HepG2 (cell line): ENCODE results near the gene BLOC1S4. TPM values are rescaled to one million over a fixed set of nuclear protein-coding genes. Genes with fewer than 3 reads are reported as not detected.
A peak's percentile ranks its signal among the peaks of the same experiment; 100 is the strongest.

ENCODE experiments used
- ATF3 ChIP-seq: sonication (generic); formaldehyde crosslinking; IDR thresholded peaks from 2 replicates; pipeline ENCODE4 v1.4.0; 2020; ENCODE audit warnings: missing genetic modification reagents
- ATF7-NPFF ChIP-seq: sonication (generic); formaldehyde crosslinking; IDR thresholded peaks from 2 replicates; pipeline ENCODE4 v1.8.1; 2023; ENCODE audit warnings: mild to moderate bottlenecking, low read depth, missing genetic modification reagents, moderate library complexity
- CAMTA2 ChIP-seq: sonication (generic); formaldehyde crosslinking; IDR thresholded peaks from 2 replicates; pipeline ENCODE4 v1.4.0; 2020; ENCODE audit warnings: mild to moderate bottlenecking, missing genetic modification reagents, borderline replicate concordance
- EEA1 ChIP-seq: sonication (generic); formaldehyde crosslinking; IDR thresholded peaks from 2 replicates; pipeline ENCODE4 v1.5.1; 2020; ENCODE audit warnings: mild to moderate bottlenecking, missing genetic modification reagents, borderline replicate concordance
- FOXA1 ChIP-seq, 2 experiments: fragments of 450-650 bp in 1 of 2; sonication (generic) in 1 of 2; formaldehyde crosslinking in 1 of 2; IDR thresholded peaks; 2 replicates each; pipeline versions ENCODE4 v1.4.0 to v1.6.1; 2016 to 2020; ENCODE audit warnings: missing genetic modification reagents in 1 of 2
- FOXO1 ChIP-seq: sonication (generic); formaldehyde crosslinking; IDR thresholded peaks from 2 replicates; pipeline ENCODE4 v1.4.0; 2020; ENCODE audit warnings: missing genetic modification reagents
- KDM2A ChIP-seq: sonication (generic); formaldehyde crosslinking; IDR thresholded peaks from 2 replicates; pipeline ENCODE4 v1.4.0; 2020; ENCODE audit warnings: low read depth, missing genetic modification reagents, borderline replicate concordance
- NR2F6 ChIP-seq, 2 experiments: IDR thresholded peaks; 2 replicates each; pipeline ENCODE4 v1.6.1; 2016; ENCODE audit warnings: antibody characterized with exemption in 1 of 2, mild to moderate bottlenecking in 1 of 2
- NR3C1 ChIP-seq: sonication (generic); formaldehyde crosslinking; IDR thresholded peaks from 2 replicates; pipeline ENCODE4 v1.4.0; 2020; ENCODE audit warnings: missing genetic modification reagents
- POGZ ChIP-seq: sonication (generic); formaldehyde crosslinking; IDR thresholded peaks from 2 replicates; pipeline ENCODE4 v1.4.0; 2020; ENCODE audit warnings: mild to moderate bottlenecking, missing genetic modification reagents
- SOX13 ChIP-seq, 3 experiments: fragments of 450-650 bp in 1 of 3; sonication (generic) in 1 of 3; formaldehyde crosslinking in 1 of 3; IDR thresholded peaks in 2 of 3; conservative IDR thresholded peaks in 1 of 3; 2 replicates each; pipeline versions ENCODE4 v1.5.0 to v1.6.1; 2016 to 2020; ENCODE audit warnings: antibody characterized with exemption in 1 of 3, mild to moderate bottlenecking in 1 of 3, missing compliant biosample characterization in 1 of 3, missing genetic modification reagents in 1 of 3, moderate library complexity in 1 of 3
- ZBTB1 ChIP-seq: sonication (generic); formaldehyde crosslinking; IDR thresholded peaks from 2 replicates; pipeline ENCODE4 v1.4.0; 2020; ENCODE audit warnings: missing genetic modification reagents, borderline replicate concordance
- ZKSCAN1 ChIP-seq: fragments of 150-350 bp; IDR thresholded peaks from 2 replicates; pipeline ENCODE4 v1.6.1; 2014; ENCODE audit warnings: low read length
- ZNF331 ChIP-seq: sonication (generic); formaldehyde crosslinking; IDR thresholded peaks from 2 replicates; pipeline ENCODE4 v1.4.0; 2020; ENCODE audit warnings: missing genetic modification reagents
- ZNF354B ChIP-seq: sonication (generic); formaldehyde crosslinking; IDR thresholded peaks from 2 replicates; pipeline ENCODE4 v1.8.0; 2022; ENCODE audit warnings: mild to moderate bottlenecking, missing genetic modification reagents
- ZNF563 ChIP-seq: sonication (generic); formaldehyde crosslinking; IDR thresholded peaks from 2 replicates; pipeline ENCODE4 v1.8.0; 2022; ENCODE audit warnings: mild to moderate bottlenecking, moderate library complexity, missing genetic modification reagents
- ZNF616 ChIP-seq: sonication (generic); formaldehyde crosslinking; IDR thresholded peaks from 2 replicates; pipeline ENCODE4 v1.5.0; 2020; ENCODE audit warnings: low read depth, mild to moderate bottlenecking, missing genetic modification reagents
- ZNF629 ChIP-seq: sonication (generic); formaldehyde crosslinking; conservative IDR thresholded peaks from 2 replicates; pipeline ENCODE4 v1.5.0; 2020; ENCODE audit warnings: missing genetic modification reagents
- ZNF878 ChIP-seq: sonication (generic); formaldehyde crosslinking; IDR thresholded peaks from 2 replicates; pipeline ENCODE4 v1.8.1; 2023; ENCODE audit warnings: mild to moderate bottlenecking, missing genetic modification reagents, moderate library complexity
- polyA plus RNA-seq, 8 experiments: library from polyadenylated mRNA; depleted of rRNA in 3 of 8; stranded (reverse) in 7 of 8; unstranded in 1 of 8; fragments of >200 nt; fragmentation: Illumina TruSeq in 4 of 8; extraction: Trizol in 4 of 8; gene quantifications; 2 replicates each; pipeline versions ENCODE4 v1.2.1 to v1.2.3, GENCODE V29; 2011 to 2016; ENCODE audit warnings: low read depth in 4 of 8, missing spikeins in 1 of 8, mixed read lengths in 1 of 8; ENCODE audit not compliant: insufficient read depth in 1 of 8
- total RNA-seq, 5 experiments: library from RNA; depleted of rRNA; stranded (reverse); fragments of >200 nt; fragmentation: Illumina TruSeq; extraction: Trizol; gene quantifications; 2 replicates each; pipeline ENCODE4 v1.2.3, GENCODE V29; 2016; ENCODE audit warnings: low read depth in 1 of 5
- TF ChIP-seq, protein P1 (sequence below): IDR thresholded peaks from 2 replicates; pipeline ENCODE4 v1.6.1; 2016; ENCODE audit warnings: low read depth
- TF ChIP-seq, protein P2 (sequence below): sonication (generic); formaldehyde crosslinking; IDR thresholded peaks from 2 replicates; pipeline ENCODE4 v1.8.1; 2023; ENCODE audit warnings: missing genetic modification reagents, inconsistent platforms, borderline replicate concordance

Gene BLOC1S4
- total and polyA plus RNA-seq, 2 of the 13 experiments (the other 11 are each of a cell fraction or from before 2014, with no cell fraction given): 15.5 to 20.9 TPM

DNA sequence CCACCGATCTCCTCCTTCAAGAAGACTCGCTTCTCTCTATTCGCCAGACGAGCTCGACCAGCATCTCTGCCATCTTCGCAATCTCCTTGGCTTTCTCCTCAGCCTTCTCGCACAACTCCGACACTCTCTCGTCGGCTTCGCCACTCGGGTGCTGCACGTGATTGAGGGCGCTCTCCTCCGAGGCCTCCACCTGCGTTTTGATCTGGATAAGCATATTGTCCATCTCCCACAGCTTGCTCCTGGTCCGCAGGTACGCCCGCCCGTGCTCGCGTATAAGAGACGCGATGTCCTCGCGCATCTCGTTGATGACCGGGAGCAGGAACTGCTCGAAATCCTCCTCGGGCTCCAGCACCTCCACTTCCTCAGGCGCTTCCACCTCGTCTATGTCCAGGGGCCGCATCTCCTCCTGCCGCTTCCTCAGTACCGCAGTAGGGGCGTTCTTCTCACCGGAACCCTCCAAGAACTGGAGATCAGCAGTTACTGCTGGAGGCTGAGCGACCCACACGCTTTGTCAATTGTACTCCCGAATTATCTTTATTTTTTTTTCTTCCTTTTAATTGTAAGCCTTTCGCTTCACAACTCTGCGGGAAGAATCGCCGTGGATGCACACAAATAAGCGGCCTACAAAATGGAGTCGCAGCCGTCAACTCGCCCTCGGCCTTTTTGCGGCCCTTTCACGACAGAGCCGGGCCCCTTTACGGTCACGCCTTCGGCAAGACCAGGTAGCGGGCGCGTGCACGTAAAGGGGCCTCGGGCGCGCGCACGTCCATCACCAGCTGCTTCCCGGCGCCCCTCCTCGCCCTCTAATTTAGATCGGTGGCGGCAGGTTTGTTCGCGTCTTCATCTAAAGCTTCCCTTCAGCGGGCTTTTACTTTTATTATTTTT lies 6.5 kb upstream of the BLOC1S4 start, which contains the start of gene MRFAP1L1 (continued):
- TF ChIP-seq SOX13 (IDR thresholded peaks at IDR 0.05) (no peak), SOX13 (CRISPR knock-in tag; conservative IDR thresholded peaks at IDR 0.05 in 1 of 2, IDR thresholded peaks at IDR 0.05 in 1 of 2) (peak in 1 of 2 experiments; percentile 13; a peak in 1 of 4 replicates), ZNF331 (CRISPR knock-in tag) (no peak), POGZ (CRISPR knock-in tag) (no peak), NR2F6 (IDR thresholded peaks at IDR 0.05) (no peak), NR2F6 (CRISPR knock-in tag; IDR thresholded peaks at IDR 0.05) (no peak), ZBTB1 (CRISPR knock-in tag) (no peak), ZNF354B (CRISPR knock-in tag) (no peak), NR3C1 (no peak), ZNF629 (CRISPR knock-in tag) (no peak), CAMTA2 (CRISPR knock-in tag) (peak; percentile 74; the same call in 1 of the 2 replicates), ZKSCAN1 (no peak), KDM2A (CRISPR knock-in tag) (no peak; the same call in 1 of the 2 replicates), FOXO1 (peak; percentile 29; the same call in 1 of the 2 replicates), ATF3 (CRISPR knock-in tag) (no peak), ZNF563 (CRISPR knock-in tag) (peak; percentile 57; the same call in 1 of the 2 replicates), ZNF616 (CRISPR knock-in tag) (no peak), EEA1 (CRISPR knock-in tag) (no peak), ZNF878 (no peak), FOXA1 (IDR thresholded peaks at IDR 0.05) (no peak), FOXA1 (CRISPR knock-in tag; IDR thresholded peaks at IDR 0.05) (0 out of 2 replicates have a peak, but pooled peaks have one; percentile 16), ATF7-NPFF (CRISPR knock-in tag) (0 out of 2 replicates have a peak, but pooled peaks have one; percentile 32)
- TF ChIP-seq, protein P1, sequence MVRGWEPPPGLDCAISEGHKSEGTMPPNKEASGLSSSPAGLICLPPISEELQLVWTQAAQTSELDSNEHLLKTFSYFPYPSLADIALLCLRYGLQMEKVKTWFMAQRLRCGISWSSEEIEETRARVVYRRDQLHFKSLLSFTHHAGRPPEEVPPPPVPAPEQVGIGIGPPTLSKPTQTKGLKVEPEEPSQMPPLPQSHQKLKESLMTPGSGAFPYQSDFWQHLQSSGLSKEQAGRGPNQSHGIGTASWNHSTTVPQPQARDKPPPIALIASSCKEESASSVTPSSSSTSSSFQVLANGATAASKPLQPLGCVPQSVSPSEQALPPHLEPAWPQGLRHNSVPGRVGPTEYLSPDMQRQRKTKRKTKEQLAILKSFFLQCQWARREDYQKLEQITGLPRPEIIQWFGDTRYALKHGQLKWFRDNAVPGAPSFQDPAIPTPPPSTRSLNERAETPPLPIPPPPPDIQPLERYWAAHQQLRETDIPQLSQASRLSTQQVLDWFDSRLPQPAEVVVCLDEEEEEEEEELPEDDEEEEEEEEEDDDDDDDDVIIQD (CRISPR knock-in tag): no peak; the same call in 1 of the 2 replicates
- TF ChIP-seq, protein P2, sequence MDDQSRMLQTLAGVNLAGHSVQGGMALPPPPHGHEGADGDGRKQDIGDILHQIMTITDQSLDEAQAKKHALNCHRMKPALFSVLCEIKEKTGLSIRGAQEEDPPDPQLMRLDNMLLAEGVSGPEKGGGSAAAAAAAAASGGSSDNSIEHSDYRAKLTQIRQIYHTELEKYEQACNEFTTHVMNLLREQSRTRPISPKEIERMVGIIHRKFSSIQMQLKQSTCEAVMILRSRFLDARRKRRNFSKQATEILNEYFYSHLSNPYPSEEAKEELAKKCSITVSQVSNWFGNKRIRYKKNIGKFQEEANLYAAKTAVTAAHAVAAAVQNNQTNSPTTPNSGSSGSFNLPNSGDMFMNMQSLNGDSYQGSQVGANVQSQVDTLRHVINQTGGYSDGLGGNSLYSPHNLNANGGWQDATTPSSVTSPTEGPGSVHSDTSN (CRISPR knock-in tag): no peak
